H1 (cell line): ENCODE measurements around the gene CFAP65. TPM values are rescaled to one million over a fixed set of nuclear protein-coding genes. Genes with fewer than 3 reads are reported as not detected.

Source experiments
- CHD2 ChIP-seq: IDR thresholded peaks from 2 replicates; pipeline ENCODE4 v1.6.1; 2012; ENCODE audit warnings: low read length, improper control_type of control experiment
- CHD7 ChIP-seq: fragments of 300-600 bp; sonication (generic); IDR thresholded peaks from 2 replicates; pipeline ENCODE4 v1.7.1; 2012; ENCODE audit warnings: low read length, moderate library complexity, mild to moderate bottlenecking, inconsistent platforms; ENCODE audit not compliant: insufficient replicate concordance
- FOSL1 ChIP-seq: IDR thresholded peaks from 2 replicates; pipeline ENCODE4 v1.6.1; 2011; ENCODE audit warnings: mild to moderate bottlenecking, low read depth, low read length, moderate library complexity; ENCODE audit not compliant: insufficient read depth
- JUN ChIP-seq: IDR thresholded peaks from 2 replicates; pipeline ENCODE4 v1.6.1; 2011; ENCODE audit warnings: low read depth, mild to moderate bottlenecking, improper control_type of control experiment, low read length
- KDM1A ChIP-seq: fragments of 200-600, 300-600 bp; sonication (generic); IDR thresholded peaks from 2 replicates; pipeline ENCODE4 v1.7.1; 2016; ENCODE audit warnings: mild to moderate bottlenecking, low read length, borderline replicate concordance
- KDM4A ChIP-seq: IDR thresholded peaks from one replicate; pipeline ENCODE4 v1.7.1; 2012; ENCODE audit warnings: low read depth, mild to moderate bottlenecking, moderate library complexity, low read length, inconsistent platforms; ENCODE audit not compliant: severe bottlenecking
- YY1 ChIP-seq: IDR thresholded peaks from 2 replicates; pipeline ENCODE4 v1.6.1; 2011; ENCODE audit warnings: low read depth, mild to moderate bottlenecking, low read length
- polyA plus RNA-seq, 7 experiments: library from polyadenylated mRNA; depleted of rRNA in 3 of 7; stranded (reverse) in 5 of 7; unstranded in 2 of 7; fragments of >200 nt in 5 of 7; fragments of 200-250 nt in 2 of 7; gene quantifications; 1 replicate in 5 of 7; 2 replicates in 1 of 7; 4 replicates in 1 of 7; pipeline versions ENCODE4 v1.2.1 to v1.2.3, GENCODE V29; 2011 to 2013; ENCODE audit warnings: missing spikeins in 2 of 7, mixed read lengths in 2 of 7
- total RNA-seq: library from RNA; stranded (reverse); fragmentation: NEBNext Ultra II Directional; extraction: Animal tissue kit (Norgen Biotek cat#: 25700); gene quantifications from 2 replicates; pipeline ENCODE4 v1.2.1, GENCODE V29; 2021

CFAP65 gene
- total and polyA plus RNA-seq, 2 of the 8 experiments (the other 6 are each of a cell fraction or from before 2014, with no cell fraction given), result 0.19 to 0.45 TPM

DNA sequence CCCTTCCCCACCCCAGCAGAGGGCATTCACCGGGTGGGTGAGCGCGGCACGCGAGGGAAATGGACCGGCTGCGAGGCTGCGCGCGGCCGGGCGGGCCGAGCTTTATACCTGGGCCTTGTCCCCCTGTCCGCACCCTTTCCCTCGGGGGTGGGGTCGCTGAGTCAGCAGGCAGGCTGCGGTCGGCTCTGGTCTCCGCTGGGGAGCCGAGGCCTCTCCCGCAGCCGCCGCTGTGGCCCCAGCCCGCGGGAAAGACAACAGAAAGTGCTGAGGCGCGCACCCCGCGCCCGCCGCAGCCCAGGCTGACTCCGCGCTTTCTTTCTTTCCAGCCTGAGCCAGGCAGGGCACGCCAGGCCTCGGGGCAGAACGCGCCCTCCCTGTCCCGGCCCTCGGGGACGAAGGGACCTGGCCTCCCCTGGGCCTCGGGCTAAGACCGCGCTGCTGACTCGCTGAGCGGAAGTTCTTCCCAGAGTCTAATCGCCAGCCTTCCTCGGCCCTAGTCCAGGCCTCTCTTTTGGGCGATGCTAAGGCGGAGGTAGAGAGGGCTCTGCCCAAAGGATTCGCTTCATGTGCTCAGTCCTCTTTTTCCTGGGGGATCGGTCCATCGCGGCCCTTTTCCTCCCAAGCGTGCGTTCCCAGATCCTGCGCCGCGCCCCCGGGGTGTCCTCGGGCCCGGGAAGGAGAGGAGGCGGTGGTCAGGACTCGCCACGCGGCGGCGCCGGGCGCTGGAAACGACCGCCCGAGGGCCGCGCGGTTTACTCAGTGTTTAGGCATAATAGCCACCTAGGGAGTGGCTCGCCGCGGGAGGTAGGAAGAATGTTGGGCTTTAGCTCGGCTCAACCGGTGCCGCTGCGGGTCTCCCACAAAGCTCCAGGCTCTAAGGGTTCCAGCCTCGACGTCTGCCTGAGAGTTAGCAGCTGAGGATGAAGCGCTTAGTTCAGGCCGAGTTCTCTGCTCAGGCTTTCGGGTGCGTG, 47.7 kb downstream of the CFAP65 start, which contains the start of gene CRYBA2 (continued):
- TF ChIP-seq KDM1A (peak; percentile 59; the same call in 1 of the 2 replicates), KDM4A (no peak), JUN (no peak), FOSL1 (no peak), CHD2 (no peak), CHD7 (no peak), YY1 (no peak)
